GM18868 (cell line): Measurements from ENCODE around the gene RINL.
"Not testable (repeated sequence)": the region's sequence is repeated elsewhere in the genome, so short reads cannot be mapped to it uniquely, and the experiment has no call there.

ENCODE experiments used
- ATAC-seq: cut with Tn5 transposase; IDR thresholded peaks from one replicate; pipeline ENCODE4 v1.9.1; 2021; ENCODE audit warnings: mild to moderate bottlenecking, moderate library complexity; ENCODE audit not compliant: unreplicated experiment

RINL gene

GRCh38 chr19:38836983-38837626 is 41.0 kb downstream of the RINL start:
- ATAC-seq = no peak

DNA sequence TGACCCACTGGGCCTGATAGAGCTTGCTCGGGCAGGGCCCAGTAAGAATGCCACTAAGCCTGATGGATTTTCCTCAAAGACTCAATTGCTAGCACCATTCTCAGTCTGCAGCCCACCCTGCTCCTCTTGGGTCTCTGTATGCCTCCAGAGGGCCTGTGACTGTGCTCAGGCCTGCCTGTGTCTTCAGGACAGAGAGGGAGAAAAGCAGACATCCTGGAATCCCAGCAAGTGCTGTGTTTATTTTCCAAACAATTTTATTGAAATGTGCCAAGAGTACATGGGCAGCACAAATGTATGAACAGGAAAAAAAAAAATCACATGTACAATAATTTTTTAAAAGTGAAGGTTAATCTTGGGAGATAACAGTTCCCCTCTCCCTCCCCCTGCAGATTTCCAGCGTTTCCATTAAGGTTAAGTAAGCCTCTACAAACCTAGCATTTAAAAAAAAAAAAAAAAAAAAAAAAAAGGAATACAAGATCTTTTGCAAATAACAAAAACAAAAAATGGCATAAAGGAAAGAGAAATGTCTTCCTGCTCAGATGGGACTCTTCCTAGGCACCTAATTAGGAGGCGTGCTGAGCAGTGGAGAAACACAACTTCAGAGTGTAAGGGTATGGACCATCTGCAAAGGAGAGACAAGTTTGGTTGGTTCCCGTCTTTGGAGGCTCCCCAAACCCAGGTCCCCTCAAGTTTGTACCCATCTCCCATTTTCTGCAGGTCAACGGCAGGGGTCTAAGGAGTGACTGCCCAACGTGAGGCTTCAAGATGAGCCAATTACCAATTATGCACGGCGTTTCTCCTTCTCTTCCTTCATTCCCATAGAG is 41.7 kb downstream of the RINL start:
- no peak for ATAC-seq

DNA sequence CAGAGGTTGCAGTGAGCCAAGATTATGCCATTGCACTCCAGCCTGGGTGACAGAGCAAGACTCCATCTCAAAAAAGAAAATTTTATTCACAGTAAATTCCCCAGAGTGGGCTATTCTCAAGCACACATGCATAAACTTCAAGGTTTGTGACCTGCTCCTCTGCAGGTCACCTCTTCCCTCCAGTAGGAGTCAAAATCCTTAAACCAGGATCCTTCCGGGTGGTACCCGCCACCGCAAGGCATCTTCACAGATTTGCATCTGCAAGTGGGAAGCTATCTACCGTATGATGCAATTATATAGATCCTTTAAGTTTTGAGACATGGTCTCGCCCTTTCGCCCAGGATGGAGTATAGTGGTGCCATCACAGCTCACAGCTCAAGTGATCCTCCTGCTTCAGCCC is 43.5 kb downstream of the RINL start:
- ATAC-seq = no peak

GRCh38 chr19:38834104-38834490 is 44.0 kb downstream of the RINL start:
- ATAC-seq = no peak

GRCh38 chr19:38833092-38833425 is 45.0 kb downstream of the RINL start:
- no peak for ATAC-seq

DNA sequence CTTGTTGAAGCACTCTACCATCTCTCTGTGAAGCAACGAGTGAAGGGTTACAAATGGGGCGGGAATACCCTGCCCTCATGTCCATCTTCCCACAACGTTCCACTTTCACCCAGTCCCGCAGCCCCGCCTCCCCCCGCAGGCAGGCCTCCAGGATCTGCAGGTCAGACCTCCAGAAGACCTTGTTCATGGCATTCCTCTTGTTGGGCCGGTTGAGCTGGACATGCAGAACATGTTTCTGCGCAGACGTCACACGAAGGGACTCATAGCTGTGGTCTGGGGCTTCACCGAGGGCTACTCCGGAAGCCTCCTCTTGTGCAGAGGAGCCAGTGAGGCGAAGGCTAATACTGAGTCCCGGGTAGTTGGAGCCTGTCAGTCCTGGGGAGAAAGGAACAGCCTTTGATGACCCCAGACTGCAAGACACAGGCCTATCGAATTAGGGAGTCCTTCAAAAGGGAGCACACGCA is 46.9 kb downstream of the RINL start:
- ATAC-seq = peak; percentile 39

DNA sequence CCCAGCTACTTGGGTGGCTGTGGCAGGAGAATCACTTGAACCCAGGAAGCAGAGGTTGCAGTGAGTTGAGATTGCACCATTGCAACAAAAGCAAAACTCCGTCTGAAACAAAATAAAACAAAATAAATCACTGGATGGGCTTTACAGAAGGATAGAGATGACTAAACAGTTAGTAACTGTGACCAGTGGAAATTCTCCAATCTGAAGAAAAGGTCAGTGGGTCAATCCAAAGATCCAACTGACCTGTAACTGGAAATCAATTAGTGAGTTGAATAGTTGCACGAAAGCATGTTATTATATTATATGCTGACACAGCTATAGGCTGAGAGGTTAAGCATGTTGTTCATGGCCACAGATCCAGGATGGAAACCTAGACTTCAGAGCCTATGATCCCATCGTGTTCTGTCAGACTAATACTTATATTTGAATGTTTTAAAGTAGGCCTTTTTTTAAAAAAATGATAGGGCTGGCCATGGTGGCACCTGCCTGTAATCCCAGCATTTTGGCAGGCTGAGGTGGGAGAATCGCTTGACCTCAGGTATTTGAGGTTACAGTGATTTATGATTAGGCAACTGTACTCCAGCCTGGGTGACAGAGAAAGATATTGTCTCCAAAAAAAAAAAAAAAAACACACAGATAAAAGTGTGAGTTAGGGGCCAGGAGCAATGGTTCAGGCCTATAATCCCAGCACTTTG is 47.9 kb downstream of the RINL start:
- ATAC-seq = no peak

- not testable (repeated sequence) for ATAC-seq
These were observed 48.9 kb downstream of the RINL start for GRCh38 chr19:38829203-38829602.

- ATAC-seq = no peak
These were observed 51.1 kb downstream of the RINL start for GRCh38 chr19:38826856-38827551.

DNA sequence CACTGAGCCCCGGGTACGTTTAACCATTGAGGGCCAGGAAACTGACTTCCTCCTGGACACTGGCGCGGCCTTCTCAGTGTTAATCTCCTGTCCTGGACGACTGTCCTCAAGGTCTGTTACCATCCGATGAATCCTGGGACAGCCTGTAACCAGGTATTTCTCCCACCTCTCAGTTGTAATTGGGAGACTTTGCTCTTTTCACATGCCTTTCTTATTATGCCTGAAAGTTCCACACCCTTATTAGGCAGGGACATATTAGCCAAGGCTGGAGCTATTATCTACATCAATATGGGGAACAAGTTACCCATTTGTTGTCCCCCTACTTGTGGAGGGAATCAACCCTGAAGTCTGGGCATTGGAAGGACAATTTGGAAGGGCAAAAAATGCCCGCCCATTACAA is 52.1 kb downstream of the RINL start:
- ATAC-seq = not testable (repeated sequence)

- not testable (repeated sequence) for ATAC-seq
These were observed 56.7 kb downstream of the RINL start for GRCh38 chr19:38821230-38821825.

DNA sequence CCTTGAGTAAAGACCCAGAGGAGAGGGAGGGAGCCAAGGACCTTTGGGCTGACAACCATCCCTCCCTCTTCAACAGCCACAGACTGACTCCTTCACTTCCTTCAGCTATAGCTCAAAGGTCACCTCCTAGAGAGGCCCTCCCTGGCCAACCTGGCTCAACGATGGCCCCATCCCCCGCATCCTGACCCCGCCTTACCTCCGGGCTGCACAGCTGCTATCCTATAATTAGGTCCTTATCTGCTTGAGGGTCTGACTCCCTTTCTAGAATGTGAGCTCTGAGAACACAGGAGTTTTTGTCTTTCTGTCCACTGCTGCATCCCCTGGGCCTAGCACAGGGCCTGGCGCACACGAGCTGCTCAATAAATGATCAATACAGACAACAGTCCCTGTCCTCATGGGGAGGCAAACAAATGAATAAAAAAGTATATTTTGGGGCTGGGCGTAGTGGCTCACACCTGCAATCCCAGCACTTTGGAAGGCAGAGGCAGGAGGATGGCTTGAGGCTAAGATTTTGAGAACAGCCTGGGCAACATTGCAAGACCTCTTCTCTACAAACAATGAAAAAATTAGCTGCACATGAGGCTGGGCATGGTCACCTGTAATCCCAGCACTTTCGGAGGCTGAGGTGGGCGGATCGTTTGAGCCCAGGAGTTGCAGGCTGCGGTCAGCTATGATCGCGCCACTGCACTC is 58.7 kb downstream of the RINL start:
- ATAC-seq = no peak
